ENCODE measurements around the gene AP3D1.

The AP3D1 gene

DNA sequence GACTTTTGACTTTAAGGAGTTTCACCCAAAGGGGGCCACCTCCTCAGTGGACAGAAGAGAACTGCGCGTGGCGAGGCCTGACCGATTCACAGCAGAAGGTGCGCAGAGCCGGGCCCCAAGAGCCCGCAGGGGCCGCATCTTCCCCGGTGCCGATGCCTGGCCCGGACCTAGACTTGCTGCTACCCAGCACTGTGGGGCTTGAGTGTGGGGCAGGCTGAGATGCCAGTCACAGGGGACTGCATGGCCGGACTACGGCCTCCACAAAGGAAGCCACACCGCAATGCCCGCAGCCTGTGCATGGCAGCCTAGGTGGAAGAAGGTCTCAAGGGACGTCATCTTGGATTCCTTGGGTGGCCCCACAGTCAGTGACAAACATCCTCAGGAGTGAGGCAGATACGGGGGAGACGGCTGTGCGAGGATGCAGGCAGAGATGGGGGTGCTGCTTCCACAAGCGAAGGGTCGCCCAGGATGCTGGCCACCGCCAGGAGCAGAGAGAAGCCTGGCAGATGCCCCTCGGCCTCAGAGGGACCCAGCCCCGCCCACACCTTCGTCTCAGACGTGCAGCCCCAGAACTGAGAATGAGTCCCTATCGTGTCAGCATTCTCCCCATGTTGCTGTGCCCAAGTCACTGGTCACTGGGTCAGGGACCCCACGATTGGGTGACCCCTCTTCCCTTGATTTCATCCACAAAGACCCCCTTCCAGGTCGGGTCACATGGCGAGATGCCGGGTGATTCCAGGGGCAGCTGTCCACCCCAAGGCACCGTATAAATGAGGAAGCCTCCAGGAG lies 72.1 kb downstream of the AP3D1 start:
- Histone ChIP-seq H4K8ac (ENCODE audit: low read length) (peak overlapping the region; percentile 16), H3K27ac (ENCODE audit: low read length, poor library complexity, severe bottlenecking) (no peak overlapping the region), H4K91ac (ENCODE audit: low read length) (no peak overlapping the region), H3K18ac (ENCODE audit: low read depth in 1 of 2, low read length in 2 of 2) (no peak overlapping the region), H2BK15ac (ENCODE audit: low read depth, poor library complexity, severe bottlenecking) (no peak overlapping the region), H2AFZ (ENCODE audit: low read depth, low read length) (no peak overlapping the region), H3K4ac (ENCODE audit: low read depth in 1 of 2, low read length in 2 of 2) (no peak overlapping the region), H3K23ac (ENCODE audit: low read length in 2 of 2) (no peak overlapping the region), H3K9me3 (ENCODE audit: control insufficient read depth, low read length) (no peaks in the 10 kb centered on the region), H2BK12ac (ENCODE audit: low read length in 2 of 2) (no peak overlapping the region), H3K79me1 (replicated peaks; ENCODE audit: low read length, poor library complexity, severe bottlenecking) (peaks cover 53% of the 10 kb centered on the region), H3K4me2 (ENCODE audit: low read length, poor library complexity, severe bottlenecking) (no peak overlapping the region), H3K27me3 (ENCODE audit: control insufficient read depth in 1 of 2, insufficient read depth in 1 of 2, low read length in 2 of 2) (no peaks in the 10 kb centered on the region), H2AK5ac (ENCODE audit: low read length, severe bottlenecking) (no peak overlapping the region), H3K4me3 (ENCODE audit: insufficient read depth in 1 of 2, low read depth in 1 of 2, low read length in 2 of 2) (no peak overlapping the region), H3K36me3 (ENCODE audit: control insufficient read depth in 1 of 2, insufficient read depth in 2 of 2, low read depth in 1 of 2, low read length in 2 of 2) (peaks cover 84 to 85% of the 10 kb centered on the region in 2 experiments), H3K4me1 (ENCODE audit: control insufficient read depth, insufficient read depth, low read depth, low read length) (peaks cover 10% of the 10 kb centered on the region), H2BK5ac (ENCODE audit: low read depth, low read length, poor library complexity, severe bottlenecking) (no peak overlapping the region), H3K9ac (ENCODE audit: low read length) (no peak overlapping the region), H3K14ac (ENCODE audit: low read length in 2 of 2) (no peak overlapping the region), H2BK120ac (ENCODE audit: low read depth, low read length) (no peak overlapping the region)
- DNase-seq, result no peak
- WGBS, result 97% methylated on average over 32 of the region's 32 CpGs

DNA sequence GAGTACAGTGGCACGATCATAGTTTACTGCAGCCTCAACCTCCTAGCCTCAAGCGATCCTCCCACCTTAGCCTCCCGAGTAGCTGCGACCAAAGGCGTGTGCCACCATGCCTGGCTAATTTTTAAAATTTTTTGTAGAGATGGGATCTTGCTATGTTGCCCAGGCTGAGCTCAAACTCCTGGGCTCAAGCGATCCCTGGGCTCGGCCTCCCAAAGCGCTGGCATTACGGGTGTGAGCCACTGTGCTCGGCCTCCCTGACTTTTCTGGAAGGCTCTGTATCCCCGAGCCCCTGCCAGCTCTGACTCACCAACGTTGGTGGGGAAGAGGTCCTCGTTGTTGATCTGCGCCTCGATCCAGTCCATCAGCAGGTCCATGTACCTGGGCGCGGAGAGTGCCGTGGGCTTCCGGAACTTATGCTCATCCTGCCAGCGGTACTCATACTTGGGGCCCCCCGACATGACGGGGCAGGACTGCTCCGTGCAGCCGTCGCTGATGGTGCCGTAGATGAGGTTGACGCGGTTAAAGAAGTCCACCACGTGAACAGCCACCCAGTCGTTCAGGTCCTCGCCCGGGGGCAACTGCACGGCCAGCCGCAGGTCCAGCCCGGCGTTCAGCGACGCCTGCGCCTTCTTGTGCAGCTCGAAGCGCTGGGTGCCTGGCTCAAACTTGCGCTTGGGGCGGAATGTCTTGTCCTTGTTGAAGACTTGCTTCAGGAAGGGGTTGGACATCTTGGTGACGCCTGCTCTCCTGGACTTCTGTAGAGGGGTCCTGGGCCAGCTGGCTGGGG lies 73.3 kb downstream of the AP3D1 start:
- H3K4me3 ChIP-seq (ENCODE audit: insufficient read depth in 1 of 2, low read depth in 1 of 2, low read length in 2 of 2), result peak overlapping the region in 1 of 2 experiments; percentile 7
- H3K23ac ChIP-seq (ENCODE audit: low read length in 2 of 2), result no peak overlapping the region
- H2AK5ac ChIP-seq (ENCODE audit: low read length, severe bottlenecking), result no peak overlapping the region
- peaks cover 79 to 80% of the 10 kb centered on the region in 2 experiments for H3K36me3 ChIP-seq (ENCODE audit: control insufficient read depth in 1 of 2, insufficient read depth in 2 of 2, low read depth in 1 of 2, low read length in 2 of 2)
- 98% methylated on average over 35 of the region's 44 CpGs for WGBS
- H2BK15ac ChIP-seq (ENCODE audit: low read depth, poor library complexity, severe bottlenecking), result no peak overlapping the region
- H3K18ac ChIP-seq (ENCODE audit: low read depth in 1 of 2, low read length in 2 of 2), result no peak overlapping the region
- H3K79me1 ChIP-seq (replicated peaks; ENCODE audit: low read length, poor library complexity, severe bottlenecking), result peaks cover 50% of the 10 kb centered on the region
- H3K9ac ChIP-seq (ENCODE audit: low read length), result no peak overlapping the region
- H3K27me3 ChIP-seq (ENCODE audit: control insufficient read depth in 1 of 2, insufficient read depth in 1 of 2, low read length in 2 of 2), result no peaks in the 10 kb centered on the region
- no peak overlapping the region for H2BK120ac ChIP-seq (ENCODE audit: low read depth, low read length)
- H3K9me3 ChIP-seq (ENCODE audit: control insufficient read depth, low read length), result no peaks in the 10 kb centered on the region
- H3K14ac ChIP-seq (ENCODE audit: low read length in 2 of 2), result no peak overlapping the region
- no peak overlapping the region for H2BK5ac ChIP-seq (ENCODE audit: low read depth, low read length, poor library complexity, severe bottlenecking)
- no peak overlapping the region for H3K4me2 ChIP-seq (ENCODE audit: low read length, poor library complexity, severe bottlenecking)
- no peak overlapping the region for H4K8ac ChIP-seq (ENCODE audit: low read length)
- H2AFZ ChIP-seq (ENCODE audit: low read depth, low read length), result no peak overlapping the region
- H3K4ac ChIP-seq (ENCODE audit: low read depth in 1 of 2, low read length in 2 of 2), result no peak overlapping the region
- no peak overlapping the region for H3K27ac ChIP-seq (ENCODE audit: low read length, poor library complexity, severe bottlenecking)
- no peak overlapping the region for H2BK12ac ChIP-seq (ENCODE audit: low read length in 2 of 2)
- H4K91ac ChIP-seq (ENCODE audit: low read length), result peak overlapping the region; percentile 16
- DNase-seq, result no peak
- H3K4me1 ChIP-seq (ENCODE audit: control insufficient read depth, insufficient read depth, low read depth, low read length), result peaks cover 7% of the 10 kb centered on the region

DNA sequence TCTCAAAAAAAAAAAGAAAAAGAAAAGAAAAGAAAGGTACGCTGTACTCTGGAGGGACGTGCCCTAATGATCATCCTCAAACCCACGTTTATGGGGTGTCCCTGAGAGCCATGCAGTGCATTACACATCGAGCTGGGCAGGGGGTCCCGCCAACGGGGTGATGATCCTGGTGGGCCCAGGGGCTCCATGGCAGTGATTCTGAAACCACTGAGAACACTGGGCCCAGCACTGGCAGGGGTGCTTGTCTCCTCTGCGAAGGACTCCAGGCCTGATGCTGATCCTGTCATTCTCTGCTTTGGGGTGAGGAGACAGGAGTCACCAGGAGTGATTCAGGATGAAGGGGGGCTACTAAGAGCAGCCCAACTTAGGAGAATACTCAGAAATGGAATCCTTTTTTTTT lies 74.0 kb downstream of the AP3D1 start:
- Histone ChIP-seq H2BK5ac (ENCODE audit: low read depth, low read length, poor library complexity, severe bottlenecking) (no peak overlapping the region), H3K4me3 (ENCODE audit: insufficient read depth in 1 of 2, low read depth in 1 of 2, low read length in 2 of 2) (no peak overlapping the region), H3K36me3 (ENCODE audit: control insufficient read depth in 1 of 2, insufficient read depth in 2 of 2, low read depth in 1 of 2, low read length in 2 of 2) (peaks cover 79 to 83% of the 10 kb centered on the region in 2 experiments), H2AK5ac (ENCODE audit: low read length, severe bottlenecking) (no peak overlapping the region), H3K18ac (ENCODE audit: low read depth in 1 of 2, low read length in 2 of 2) (no peak overlapping the region), H3K4me1 (ENCODE audit: control insufficient read depth, insufficient read depth, low read depth, low read length) (peaks cover 8% of the 10 kb centered on the region), H3K4me2 (ENCODE audit: low read length, poor library complexity, severe bottlenecking) (no peak overlapping the region), H2BK120ac (ENCODE audit: low read depth, low read length) (no peak overlapping the region), H3K4ac (ENCODE audit: low read depth in 1 of 2, low read length in 2 of 2) (no peak overlapping the region), H4K8ac (ENCODE audit: low read length) (no peak overlapping the region), H4K91ac (ENCODE audit: low read length) (no peak overlapping the region), H3K23ac (ENCODE audit: low read length in 2 of 2) (no peak overlapping the region), H2BK12ac (ENCODE audit: low read length in 2 of 2) (no peak overlapping the region), H2BK15ac (ENCODE audit: low read depth, poor library complexity, severe bottlenecking) (no peak overlapping the region), H2AFZ (ENCODE audit: low read depth, low read length) (no peak overlapping the region), H3K14ac (ENCODE audit: low read length in 2 of 2) (no peak overlapping the region), H3K79me1 (replicated peaks; ENCODE audit: low read length, poor library complexity, severe bottlenecking) (peaks cover 51% of the 10 kb centered on the region), H3K27me3 (ENCODE audit: control insufficient read depth in 1 of 2, insufficient read depth in 1 of 2, low read length in 2 of 2) (no peaks in the 10 kb centered on the region), H3K9me3 (ENCODE audit: control insufficient read depth, low read length) (no peaks in the 10 kb centered on the region), H3K9ac (ENCODE audit: low read length) (no peak overlapping the region), H3K27ac (ENCODE audit: low read length, poor library complexity, severe bottlenecking) (no peak overlapping the region)
- 96% methylated on average over 7 of the region's 7 CpGs for WGBS
- no peak for DNase-seq

DNA sequence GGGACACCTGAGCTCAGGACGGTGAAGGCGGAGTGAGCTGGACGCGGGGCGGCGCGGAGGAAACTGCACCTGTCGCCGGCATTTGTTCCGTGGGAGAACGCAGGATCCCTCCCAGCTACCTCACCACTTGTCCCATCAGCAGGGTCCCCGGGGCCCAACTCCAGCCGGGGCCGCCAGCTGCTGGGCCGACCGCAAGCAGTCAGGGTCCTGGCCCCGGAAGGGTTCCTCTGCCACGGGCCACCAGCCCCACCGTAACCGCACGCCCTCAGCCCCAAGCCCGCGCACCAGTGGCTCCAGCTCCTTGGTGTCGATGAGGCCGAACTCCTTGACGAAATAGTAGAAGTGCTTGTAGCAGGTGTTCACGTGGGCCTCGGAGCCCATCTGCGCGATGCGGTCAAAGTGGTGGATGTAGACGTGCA lies 74.8 kb downstream of the AP3D1 start:
- DNase-seq, result no peak
- H3K4me1 ChIP-seq (ENCODE audit: control insufficient read depth, insufficient read depth, low read depth, low read length), result peaks cover 3% of the 10 kb centered on the region
- over 99% methylated on average over 30 of the region's 32 CpGs for WGBS
- H3K27me3 ChIP-seq (ENCODE audit: control insufficient read depth in 1 of 2, insufficient read depth in 1 of 2, low read length in 2 of 2), result no peaks in the 10 kb centered on the region
- no peak overlapping the region for H2BK5ac ChIP-seq (ENCODE audit: low read depth, low read length, poor library complexity, severe bottlenecking)
- H2AK5ac ChIP-seq (ENCODE audit: low read length, severe bottlenecking), result no peak overlapping the region
- H3K79me1 ChIP-seq (replicated peaks; ENCODE audit: low read length, poor library complexity, severe bottlenecking), result peaks cover 49% of the 10 kb centered on the region
- no peak overlapping the region for H3K14ac ChIP-seq (ENCODE audit: low read length in 2 of 2)
- H3K36me3 ChIP-seq (ENCODE audit: control insufficient read depth in 1 of 2, insufficient read depth in 2 of 2, low read depth in 1 of 2, low read length in 2 of 2), result peaks cover 81 to 84% of the 10 kb centered on the region in 2 experiments
- no peak overlapping the region for H3K23ac ChIP-seq (ENCODE audit: low read length in 2 of 2)
- H3K4me2 ChIP-seq (ENCODE audit: low read length, poor library complexity, severe bottlenecking), result no peak overlapping the region
- no peaks in the 10 kb centered on the region for H3K9me3 ChIP-seq (ENCODE audit: control insufficient read depth, low read length)
- no peak overlapping the region for H3K27ac ChIP-seq (ENCODE audit: low read length, poor library complexity, severe bottlenecking)
- H3K4me3 ChIP-seq (ENCODE audit: insufficient read depth in 1 of 2, low read depth in 1 of 2, low read length in 2 of 2), result no peak overlapping the region
- H3K9ac ChIP-seq (ENCODE audit: low read length), result no peak overlapping the region
- H2BK12ac ChIP-seq (ENCODE audit: low read length in 2 of 2), result no peak overlapping the region
- no peak overlapping the region for H4K91ac ChIP-seq (ENCODE audit: low read length)
- no peak overlapping the region for H2BK15ac ChIP-seq (ENCODE audit: low read depth, poor library complexity, severe bottlenecking)
- H3K4ac ChIP-seq (ENCODE audit: low read depth in 1 of 2, low read length in 2 of 2), result no peak overlapping the region
- H2BK120ac ChIP-seq (ENCODE audit: low read depth, low read length), result no peak overlapping the region
- H2AFZ ChIP-seq (ENCODE audit: low read depth, low read length), result no peak overlapping the region
- H3K18ac ChIP-seq (ENCODE audit: low read depth in 1 of 2, low read length in 2 of 2), result no peak overlapping the region
- H4K8ac ChIP-seq (ENCODE audit: low read length), result no peak overlapping the region
